DMS53 treated with DMSO at 0.1 percent for 48 hours (cell line): ENCODE results near the gene NDUFS7.

ENCODE experiments used
- DNase-seq: peaks from one replicate; lab custom pipeline; 2025; ENCODE audit not compliant: unreplicated experiment; lab: John Stamatoyannopoulos, UW

Gene NDUFS7

DNA sequence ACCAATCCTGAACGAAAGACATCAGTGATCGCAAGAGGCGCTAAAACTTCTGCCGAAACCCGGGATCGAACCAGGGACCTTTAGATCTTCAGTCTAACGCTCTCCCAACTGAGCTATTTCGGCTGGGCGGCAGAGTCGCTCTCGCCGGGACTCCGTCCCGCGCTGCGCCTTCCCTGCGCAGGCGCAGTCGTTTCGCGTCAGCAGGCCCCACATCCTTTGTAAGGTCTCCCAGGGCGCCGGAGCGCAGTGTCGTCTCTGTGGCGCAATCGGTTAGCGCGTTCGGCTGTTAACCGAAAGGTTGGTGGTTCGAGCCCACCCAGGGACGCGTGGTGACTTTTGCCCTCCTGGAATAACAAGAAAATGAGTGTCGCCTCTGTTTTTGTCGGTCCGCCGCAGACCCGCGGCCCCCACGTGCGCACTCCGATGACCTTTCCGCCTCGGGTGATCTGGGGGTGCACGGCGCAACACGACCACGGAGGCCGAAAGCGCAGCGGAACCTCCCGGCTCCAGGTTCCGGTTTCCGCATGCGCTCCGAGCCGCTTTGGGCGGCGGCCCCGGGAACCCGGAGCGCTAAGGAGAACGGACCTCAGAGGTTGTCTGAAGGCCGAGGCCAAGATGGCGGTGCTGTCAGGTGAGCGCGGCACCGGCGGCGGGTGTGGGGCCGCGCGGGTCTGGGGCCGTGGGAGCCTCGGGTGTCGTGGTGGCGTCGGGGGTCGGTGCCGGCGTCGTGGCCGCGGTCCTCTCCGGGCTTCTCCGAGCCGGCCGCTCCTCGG is at the start of gene NDUFS7:
TSS of gene NDUFS7 (plus strand) at position 596 of the 773 bp plus-strand sequence. CDS start at position 616, 20 bp downstream.
- DNase-seq: peak; percentile 38

DNA sequence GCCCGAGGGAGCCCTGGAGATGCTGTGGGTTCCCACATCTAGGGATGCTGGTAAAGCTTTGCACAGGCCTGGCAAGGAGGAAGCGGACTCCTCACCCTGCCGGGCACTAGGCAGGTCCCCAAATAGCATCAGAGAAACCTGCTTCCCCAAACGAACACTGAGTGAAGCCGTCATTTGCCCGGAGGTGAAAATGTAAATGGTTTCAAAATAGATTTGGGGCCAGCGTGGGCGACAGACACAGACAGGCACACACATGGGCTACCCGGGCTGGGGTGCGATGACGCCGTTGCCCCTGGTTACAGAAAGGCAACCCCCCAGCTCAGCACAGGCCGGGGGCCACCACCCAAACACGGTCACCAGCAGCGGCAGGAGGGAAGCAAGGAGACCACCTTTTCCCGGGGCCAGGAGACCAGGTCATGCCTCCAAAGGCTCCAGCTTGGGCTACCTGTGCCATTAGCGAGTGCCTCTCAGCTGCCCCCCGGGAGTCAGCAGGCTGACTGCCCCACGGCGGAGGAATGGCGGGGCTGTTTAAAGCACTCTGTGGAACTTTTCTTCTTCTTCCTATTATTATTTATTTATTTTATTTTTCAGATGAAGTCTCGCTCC is 47.5 kb upstream of the NDUFS7 start:
- no peak for DNase-seq

DNA sequence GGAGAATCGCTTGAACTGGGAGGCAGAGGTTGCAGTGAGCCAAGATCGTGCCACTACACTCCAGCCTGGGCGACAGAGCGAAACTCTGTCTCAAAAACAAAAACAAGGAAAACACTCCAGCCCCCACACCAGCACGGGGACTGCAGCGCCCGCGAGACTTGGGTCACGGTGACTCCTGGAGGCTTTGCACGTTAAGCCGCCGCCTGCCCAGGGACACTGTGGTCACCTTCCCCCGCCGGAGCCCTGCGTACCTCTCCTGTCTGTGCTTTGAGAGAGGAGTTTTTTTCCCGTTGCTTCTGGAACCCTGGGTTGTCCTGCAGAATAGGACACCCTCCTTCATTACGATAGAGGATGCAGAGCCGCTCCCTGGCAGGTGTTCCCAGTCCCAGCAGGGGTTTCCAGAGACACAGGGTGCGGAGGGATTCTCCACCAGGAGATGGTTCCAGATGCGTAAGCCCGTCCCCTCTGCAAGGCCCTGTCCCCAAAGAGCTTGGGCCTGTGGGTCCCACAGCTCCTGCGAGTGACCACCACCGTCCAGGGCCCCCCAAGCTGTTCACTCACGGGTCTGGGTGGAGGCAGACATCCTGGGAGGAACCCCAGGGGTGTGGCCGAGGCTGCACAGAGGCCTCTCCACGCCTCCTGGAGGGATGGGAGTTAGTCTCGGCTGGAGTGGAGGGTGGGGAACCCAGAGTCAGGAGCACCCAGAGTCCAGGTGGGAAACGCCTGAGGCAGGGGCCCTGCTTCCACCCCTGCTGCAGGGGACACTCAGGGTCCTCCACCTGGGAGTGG is 42.8 kb upstream of the NDUFS7 start:
- no peak for DNase-seq

DNA sequence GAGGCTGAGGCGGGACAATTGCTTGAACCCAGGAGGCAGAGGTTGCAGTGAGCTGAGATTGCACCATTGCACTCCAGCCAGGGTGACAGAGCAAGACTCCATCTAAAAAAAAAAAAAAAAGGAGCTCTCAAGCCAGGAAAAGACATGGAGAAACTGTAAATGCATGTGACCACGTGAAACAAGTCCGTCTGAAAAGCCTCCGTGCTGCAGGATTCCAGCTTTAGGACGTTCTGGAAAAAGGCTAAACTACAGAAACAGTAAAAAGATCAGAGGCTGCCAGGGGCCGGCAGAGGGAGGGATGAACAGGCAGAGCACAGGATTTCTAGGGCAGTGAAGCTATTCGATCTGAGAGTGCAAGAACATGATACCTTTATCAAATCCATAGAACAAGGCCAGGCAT is 40.7 kb upstream of the NDUFS7 start:
- no peak for DNase-seq

DNA sequence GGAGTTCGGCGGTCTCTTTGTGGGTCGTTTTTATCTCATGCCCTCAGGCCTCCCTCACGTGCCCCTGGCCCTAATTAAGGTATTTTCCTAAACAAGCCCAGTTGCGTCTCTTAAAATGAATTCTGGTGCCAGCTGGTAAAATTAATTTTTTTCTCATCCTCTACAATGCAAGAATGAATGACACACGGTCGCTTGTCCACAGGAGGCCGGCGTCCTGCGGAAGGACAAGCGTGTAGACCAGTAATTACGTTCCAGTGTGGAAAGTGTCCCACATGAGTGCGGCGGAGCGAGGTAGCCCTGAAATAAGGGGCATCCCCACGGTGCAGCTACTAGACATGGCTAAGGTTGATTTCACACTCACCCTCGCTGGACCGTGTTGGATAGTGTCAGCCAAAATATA is 34.5 kb upstream of the NDUFS7 start:
- no peak for DNase-seq

DNA sequence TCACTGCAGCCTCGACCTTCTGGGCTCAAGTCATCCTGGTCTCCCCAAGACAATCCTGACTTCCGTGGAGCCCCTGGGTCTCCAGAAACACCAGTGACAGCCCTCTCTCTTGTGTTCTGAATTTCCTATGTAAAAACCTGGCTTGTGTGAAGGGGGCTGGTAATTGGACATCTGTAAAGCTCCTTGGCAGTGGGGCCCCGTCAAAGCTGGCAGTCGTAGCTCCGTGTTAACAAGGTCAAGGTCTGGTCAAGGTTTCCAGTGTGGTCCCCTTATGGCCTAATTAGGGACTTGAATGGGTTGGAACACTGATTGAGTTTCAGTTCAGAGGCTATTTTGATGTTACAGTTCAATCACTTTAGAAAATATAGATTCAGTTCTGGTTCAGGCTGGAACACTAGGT is 32.8 kb upstream of the NDUFS7 start:
- DNase-seq: no peak

DNA sequence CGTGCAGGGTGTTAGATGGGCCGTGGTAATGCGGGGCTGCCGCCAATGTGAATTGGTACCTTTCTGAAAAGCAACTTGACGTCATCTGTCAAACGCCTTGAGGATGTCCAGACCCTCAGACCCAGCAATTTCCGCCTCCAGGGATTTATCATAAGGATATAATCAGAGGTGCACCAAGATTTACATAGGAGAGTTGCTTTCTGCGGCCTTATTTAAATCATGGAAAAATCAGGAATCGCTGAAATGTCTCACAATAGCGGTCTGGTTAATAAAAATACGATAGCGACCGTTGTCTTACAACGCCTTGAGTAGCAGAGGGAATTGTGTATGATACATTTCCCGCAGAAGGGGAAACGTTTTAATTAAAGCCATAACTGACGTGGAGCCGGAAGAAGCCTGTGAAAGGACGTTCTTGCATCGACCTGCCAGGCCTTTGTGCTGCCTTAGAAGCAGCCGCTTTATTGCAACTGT is 32.3 kb upstream of the NDUFS7 start:
- DNase-seq: no peak

DNA sequence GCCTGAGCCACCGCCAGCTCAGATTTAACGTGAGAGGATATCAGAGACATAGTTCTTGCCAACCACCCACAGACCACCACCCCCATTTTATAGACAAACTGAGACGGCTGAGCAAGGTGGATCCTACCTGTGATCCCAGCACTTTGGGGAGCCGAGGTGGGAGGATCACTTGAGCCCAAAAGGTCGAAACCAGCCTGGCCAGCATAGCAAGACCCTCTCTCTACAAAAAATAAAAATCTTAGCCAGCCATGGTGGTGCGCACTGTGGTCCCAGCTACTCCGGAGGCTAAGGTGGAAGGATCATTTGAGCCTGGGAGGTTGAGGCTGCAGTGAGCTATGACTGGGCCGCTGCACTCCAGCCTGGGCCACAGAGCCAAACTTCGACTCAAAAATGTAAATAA is 30.6 kb upstream of the NDUFS7 start:
- DNase-seq: no peak

DNA sequence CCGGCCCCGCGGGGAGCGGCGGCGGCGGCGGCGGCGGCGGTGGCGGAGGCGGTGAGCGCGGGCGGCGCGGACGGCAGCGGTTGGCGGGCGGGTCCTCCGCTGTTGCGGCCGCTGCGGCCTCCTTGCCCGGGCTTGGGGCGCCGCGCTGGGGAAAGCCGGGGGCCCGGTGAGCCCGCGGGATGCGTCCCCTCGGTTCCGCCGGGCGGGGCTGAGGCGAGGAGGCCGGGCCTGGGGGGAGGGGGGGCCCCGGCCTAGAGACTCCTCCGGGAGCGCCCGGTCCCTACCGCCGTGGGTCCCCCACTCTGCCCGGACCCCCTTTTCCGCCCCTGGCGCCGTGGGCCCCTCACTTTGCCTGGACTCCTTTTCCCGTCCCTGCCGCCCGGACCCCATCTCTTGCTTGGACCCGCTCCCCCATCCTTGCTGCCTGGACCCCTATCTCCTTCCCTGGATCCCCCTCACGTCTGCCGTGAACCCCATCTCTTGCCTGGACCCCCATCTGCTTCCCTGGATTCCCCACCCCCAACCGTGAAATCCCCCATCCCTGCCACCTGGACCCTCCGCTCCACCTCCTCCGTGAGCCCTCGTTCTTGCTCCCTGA is 28.6 kb upstream of the NDUFS7 start:
- DNase-seq: no peak

DNA sequence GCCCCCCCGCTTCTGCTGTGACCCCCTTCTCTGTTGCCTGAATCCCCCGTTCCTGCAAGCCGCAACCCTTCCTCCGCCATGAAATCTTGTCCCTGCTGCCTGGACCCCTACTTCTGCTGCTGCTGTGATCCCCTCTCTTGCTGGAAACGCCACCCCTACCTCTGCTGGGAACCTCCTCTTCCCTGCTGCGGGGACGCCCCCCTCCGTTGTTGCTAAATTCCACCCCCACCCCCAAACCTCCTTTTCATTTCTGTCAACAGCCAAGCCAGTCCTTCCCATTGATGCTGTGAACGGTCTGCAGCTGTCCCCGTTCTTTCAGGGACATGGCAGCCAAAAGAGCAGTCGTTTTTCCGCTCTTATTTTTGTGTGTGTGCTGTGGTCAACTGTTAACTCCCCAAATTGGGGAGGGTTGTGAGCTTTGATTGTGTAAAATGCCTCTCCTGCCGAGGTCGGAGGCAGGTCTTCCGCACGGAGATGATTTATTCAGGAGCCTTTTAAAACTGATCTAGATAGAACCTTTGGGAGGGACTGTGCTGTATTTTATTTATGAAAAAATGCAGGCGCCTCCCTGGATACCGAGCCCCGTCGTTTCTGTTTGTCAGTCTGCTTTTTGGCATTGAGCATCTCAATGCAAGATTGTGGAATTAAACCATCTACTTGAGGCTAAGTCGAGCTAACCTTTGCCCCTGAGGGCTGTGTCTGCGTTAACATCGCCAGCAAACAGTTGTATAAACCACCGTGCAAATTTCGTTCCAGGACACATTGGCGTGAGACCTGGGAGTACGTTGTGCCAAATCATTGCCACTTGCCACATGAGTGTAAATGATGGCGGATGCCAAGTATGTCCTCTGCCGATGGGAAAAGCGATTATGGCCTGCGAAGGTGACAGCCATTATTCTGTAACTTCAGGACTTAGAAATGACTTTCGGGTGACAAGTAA is 27.9 kb upstream of the NDUFS7 start:
- DNase-seq: no peak

DNA sequence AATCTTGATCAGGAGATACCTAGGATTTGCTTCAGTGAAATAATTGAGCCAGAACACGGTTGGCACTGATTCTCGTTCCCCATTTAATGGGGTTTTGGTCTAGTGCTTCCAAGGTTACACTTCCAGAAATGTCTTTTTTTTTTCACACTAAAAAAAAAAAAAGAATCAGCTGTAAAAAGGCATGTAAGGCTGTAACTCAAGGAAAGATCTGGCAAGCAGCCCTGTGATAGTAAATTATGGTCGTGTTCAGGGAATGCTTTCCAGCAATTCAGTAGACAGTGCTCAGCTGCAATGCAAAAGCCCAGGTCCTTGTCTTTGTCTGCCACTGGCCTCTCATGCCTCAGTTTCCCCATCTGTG is 27.2 kb upstream of the NDUFS7 start:
- no peak for DNase-seq

DNA sequence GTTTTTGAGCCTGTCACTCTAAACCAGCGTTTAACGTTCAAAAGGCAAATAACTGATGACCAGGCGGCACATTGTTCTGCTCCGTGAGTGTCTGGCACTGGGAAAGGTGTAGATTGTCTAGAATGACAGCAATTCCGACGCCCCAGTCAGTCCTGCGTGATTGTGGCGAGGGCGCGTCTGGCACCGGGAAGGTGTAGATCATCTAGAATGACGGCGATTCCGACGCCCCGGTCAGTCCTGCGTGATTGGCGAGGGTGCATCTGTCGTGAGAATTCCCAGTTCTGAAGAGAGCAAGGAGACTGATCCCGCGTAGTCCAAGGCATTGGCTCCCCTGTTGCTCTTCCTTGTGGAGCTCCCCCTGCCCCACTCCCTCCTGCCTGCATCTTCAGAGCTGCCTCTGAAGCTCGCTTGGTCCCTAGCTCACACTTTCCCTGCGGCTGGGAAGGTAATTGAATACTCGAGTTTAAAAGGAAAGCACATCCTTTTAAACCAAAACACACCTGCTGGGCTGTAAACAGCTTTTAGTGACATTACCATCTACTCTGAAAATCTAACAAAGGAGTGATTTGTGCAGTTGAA is 26.1 kb upstream of the NDUFS7 start:
- no peak for DNase-seq

DNA sequence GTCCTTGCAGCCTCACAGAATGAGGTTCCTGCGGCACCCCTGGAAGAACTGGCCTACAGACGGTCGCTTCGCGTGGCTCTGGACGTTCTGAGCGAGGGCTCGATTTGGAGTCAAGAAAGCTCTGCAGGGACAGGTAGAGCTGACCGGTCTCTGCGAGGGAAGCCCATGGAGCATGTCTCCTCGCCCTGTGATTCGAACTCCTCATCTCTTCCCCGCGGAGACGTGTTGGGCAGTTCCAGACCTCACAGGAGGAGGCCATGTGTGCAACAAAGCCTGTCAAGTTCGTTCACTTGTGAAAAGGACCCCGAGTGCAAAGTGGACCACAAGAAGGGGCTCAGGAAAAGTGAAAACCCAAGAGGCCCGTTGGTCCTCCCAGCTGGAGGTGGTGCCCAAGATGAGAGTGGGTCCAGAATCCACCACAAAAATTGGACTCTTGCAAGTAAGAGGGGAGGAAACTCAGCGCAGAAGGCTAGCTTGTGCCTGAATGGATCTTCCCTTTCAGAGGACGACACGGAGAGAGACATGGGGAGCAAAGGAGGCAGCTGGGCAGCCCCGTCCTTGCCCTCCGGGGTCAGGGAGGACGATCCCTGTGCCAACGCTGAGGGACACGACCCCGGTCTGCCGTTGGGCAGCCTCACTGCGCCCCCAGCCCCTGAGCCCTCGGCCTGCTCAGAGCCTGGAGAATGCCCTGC is 23.4 kb upstream of the NDUFS7 start:
- no peak for DNase-seq

DNA sequence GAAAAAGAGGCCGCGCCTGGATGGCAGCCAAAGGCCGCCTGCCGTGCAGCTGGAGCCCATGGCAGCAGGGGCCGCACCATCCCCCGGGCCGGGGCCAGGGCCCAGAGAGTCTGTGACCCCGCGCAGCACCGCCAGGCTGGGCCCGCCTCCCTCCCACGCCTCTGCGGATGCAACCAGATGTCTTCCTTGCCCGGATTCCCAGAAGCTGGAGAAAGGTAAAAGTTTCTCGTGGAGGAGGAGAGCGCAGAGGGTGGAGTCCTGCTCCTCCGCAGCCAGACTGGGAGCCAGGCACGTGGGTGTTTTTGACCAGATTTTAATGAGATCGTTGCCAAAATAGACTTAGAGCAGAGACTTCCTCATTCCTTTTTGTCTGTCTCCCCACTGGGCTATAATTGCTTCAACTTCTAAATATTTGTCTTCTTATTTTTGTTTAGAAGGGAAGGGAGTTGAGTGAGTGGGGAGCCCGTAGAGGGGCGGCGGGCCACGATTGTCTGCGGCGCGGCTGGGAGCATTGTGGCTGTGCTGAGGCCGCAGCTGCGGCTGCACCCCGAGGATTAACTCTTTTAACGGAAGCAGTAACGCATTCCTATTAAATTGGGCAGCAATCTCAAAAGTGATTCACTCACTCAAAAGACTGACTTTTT is 22.8 kb upstream of the NDUFS7 start:
- no peak for DNase-seq

DNA sequence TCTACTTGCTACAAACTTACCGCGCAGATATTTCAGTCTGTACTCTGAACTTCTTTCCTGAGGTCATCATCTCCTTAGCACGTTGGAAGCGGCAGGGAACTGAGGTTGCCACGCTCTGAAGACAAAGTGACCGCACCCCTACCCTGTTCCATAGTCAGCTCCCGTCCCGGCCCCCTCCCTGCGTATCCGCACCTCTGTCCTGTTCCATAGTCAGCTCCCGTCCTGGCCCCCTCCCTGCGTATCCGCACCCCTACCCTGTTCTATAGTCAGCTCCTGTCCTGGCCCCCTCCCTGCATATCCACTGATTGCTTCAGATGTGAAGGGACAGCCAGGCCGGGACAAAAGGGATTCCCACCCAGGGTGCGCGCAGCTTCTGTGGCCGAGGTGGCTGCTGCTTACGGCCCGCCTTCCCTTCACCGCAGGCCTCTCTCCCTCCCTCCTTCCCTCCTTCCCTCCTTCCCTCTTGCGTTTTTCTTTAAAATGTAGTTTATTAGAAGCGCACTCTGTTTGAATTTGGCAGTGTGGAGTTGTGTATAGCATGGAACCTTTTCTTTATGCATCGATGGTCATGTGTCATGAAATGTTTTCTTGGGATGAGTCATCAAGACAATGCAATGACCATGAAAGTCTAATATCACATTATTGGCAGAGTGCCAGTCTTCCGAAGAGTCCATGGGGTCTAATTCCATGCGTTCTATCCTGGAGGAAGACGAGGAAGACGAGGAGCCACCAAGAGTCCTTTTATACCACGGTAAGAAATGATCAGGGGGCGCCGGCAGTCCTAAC is 21.9 kb upstream of the NDUFS7 start:
- DNase-seq: no peak

DNA sequence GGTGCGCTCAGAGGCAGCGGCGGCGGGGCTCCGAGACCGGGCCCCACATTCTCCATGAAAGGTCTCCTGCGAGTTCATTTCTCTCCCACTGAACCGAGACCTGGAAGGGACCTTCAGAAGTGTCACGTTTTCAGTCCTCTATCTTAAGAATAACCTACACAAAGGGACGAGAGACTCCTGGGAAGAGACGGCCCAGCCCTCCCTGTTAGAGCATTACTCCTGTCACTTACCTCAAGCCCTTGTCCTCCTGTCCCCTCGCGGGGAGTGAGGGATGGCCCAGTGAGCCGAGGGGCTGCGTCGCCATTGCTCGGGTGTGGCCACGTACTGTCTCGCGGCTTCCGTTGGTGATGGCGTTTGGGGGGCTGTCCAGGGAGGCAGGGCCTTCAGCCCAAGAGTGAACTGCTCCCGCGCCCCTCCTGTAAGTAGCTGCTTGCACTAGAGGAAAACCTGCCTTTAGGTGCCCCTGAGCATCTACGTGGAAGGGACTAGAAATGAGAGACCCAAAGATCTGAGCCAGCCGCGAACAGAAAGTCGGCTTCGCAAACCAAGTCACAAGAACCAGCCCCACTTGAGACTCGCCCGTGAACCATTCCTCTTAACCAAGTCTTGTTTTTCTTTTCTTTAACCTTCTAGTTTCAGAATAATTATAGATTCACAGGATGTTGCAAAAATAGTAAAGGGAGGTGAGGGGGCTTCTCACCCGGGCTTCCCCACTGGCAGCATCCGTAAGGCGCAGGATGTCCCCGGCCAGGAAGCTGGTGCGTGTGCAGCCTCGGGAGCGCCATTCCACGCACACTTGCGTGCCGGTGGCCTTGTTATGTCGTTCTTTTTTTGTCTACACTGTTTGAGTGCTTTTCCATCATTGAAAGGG is 21.1 kb upstream of the NDUFS7 start:
- DNase-seq: no peak

DNA sequence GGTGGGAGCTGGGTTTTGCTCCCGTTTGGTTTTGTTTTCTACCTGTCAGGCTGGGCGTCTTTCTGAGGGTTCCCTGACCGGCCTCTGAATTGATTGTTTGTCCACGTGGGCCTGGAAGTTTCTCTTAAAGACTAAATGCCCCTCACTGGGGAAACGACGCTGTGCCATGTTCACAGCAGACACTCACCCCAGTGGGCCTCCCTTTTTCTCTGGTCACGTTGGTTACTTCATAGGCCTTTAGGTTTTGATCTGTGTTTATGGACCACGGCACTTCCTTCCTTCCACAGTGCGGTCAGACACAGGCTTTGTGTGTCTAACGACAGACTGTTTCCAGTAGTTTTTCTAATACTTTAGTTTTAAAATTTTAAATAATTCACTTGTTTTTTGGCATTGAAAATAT is 20.1 kb upstream of the NDUFS7 start:
- no peak for DNase-seq
